PFSK-1 (cell line): ENCODE measurements around the gene MFF. TPM values are rescaled to one million over a fixed set of nuclear protein-coding genes. Genes with fewer than 3 reads are reported as not detected.

ENCODE experiments used
- FOXP2 ChIP-seq: optimal IDR thresholded peaks from 2 replicates; pipeline ENCODE3; 2011; ENCODE audit warnings: borderline replicate concordance, control low read depth, inconsistent platforms; ENCODE audit not compliant: insufficient read depth; ENCODE audit errors: extremely low read length, extremely low read depth
- POLR2AphosphoS5 ChIP-seq: IDR thresholded peaks from 2 replicates; pipeline ENCODE4 v1.6.1; 2012; ENCODE audit warnings: low read depth, mild to moderate bottlenecking, control low read depth, low read length, moderate library complexity
- REST ChIP-seq, 2 experiments: IDR thresholded peaks; 2 replicates each; pipeline versions ENCODE4 v1.6.1 to v1.8.0; 2011 to 2012; ENCODE audit warnings: low read depth in 2 of 2, low read length in 2 of 2, control low read depth in 1 of 2, inconsistent platforms in 1 of 2, mild to moderate bottlenecking in 1 of 2, moderate library complexity in 1 of 2; ENCODE audit not compliant: insufficient read depth in 1 of 2
- SIN3A ChIP-seq: IDR thresholded peaks from 2 replicates; pipeline ENCODE4 v1.6.1; 2012; ENCODE audit warnings: mild to moderate bottlenecking, low read length, moderate library complexity, borderline replicate concordance; ENCODE audit not compliant: insufficient read depth
- TAF1 ChIP-seq: IDR thresholded peaks from 2 replicates; pipeline ENCODE4 v1.6.1; 2012; ENCODE audit warnings: low read length, control low read depth, borderline replicate concordance; ENCODE audit not compliant: insufficient read depth
- polyA plus RNA-seq: library from polyadenylated mRNA; unstranded; fragments of >200 nt; gene quantifications from one replicate; pipeline ENCODE4 v1.2.1, GENCODE V29; 2012; ENCODE audit warnings: low read depth, missing spikeins; ENCODE audit not compliant: insufficient read length

MFF gene
- 36.9 TPM for polyA plus RNA-seq

GRCh38 chr2:227324995-227325838, at the start of gene MFF:
Gene MFF, plus strand, starts transcription at chr2:227325251. Its CDS starts 5,415 bp downstream, at chr2:227330666.
- 0 out of 2 replicates have a peak, but pooled peaks have one; percentile 64 for TF ChIP-seq SIN3A
- 0 out of 4 replicates have a peak, but pooled peaks of 1 of the 2 experiments have one; percentile 38 for TF ChIP-seq REST (IDR thresholded peaks at IDR 0.05; ENCODE audit: insufficient read depth in 1 of 2, low read depth in 2 of 2, low read length in 2 of 2)
- peak; percentile 59 for TF ChIP-seq FOXP2
- TF ChIP-seq TAF1, result peak; percentile 79; the same call in 1 of the 2 replicates
- peak; percentile 69 for TF ChIP-seq POLR2AphosphoS5

- TF ChIP-seq REST (IDR thresholded peaks at IDR 0.05; ENCODE audit: insufficient read depth in 1 of 2, low read depth in 2 of 2, low read length in 2 of 2), result peak; percentile 54 to 89; a peak in 3 of 4 replicates
- no peak for TF ChIP-seq SIN3A
Measured at GRCh38 chr2:227280895-227281294, 44.2 kb upstream of the MFF start.

GRCh38 chr2:227285741-227286236, 39.3 kb upstream of the MFF start:
- TF ChIP-seq TAF1 (no peak), FOXP2 (no peak)

- TF ChIP-seq REST (IDR thresholded peaks at IDR 0.05; ENCODE audit: insufficient read depth in 1 of 2, low read depth in 2 of 2, low read length in 2 of 2), result no peak
- no peak for TF ChIP-seq SIN3A
- TF ChIP-seq FOXP2, result no peak
- TF ChIP-seq POLR2AphosphoS5, result no peak
- TF ChIP-seq TAF1, result no peak
Measured at GRCh38 chr2:227287771-227288170, 37.3 kb upstream of the MFF start.

- TF ChIP-seq POLR2AphosphoS5, result no peak
- no peak for TF ChIP-seq TAF1
- TF ChIP-seq SIN3A, result no peak
- TF ChIP-seq FOXP2, result no peak
- no peak for TF ChIP-seq REST (IDR thresholded peaks at IDR 0.05; ENCODE audit: insufficient read depth in 1 of 2, low read depth in 2 of 2, low read length in 2 of 2)
Measured at GRCh38 chr2:227292314-227292713, 32.7 kb upstream of the MFF start.
